T-helper 22 cell (primary cell): ENCODE data around the gene VSIG10L2.

ENCODE experiments used
- DNase-seq: peaks from one replicate; pipeline ENCODE4 v3.0.0-alpha.2; 2020; ENCODE audit warnings: low read depth

Gene VSIG10L2

GRCh38 chr11:125929445-125930075, 16.3 kb upstream of the VSIG10L2 start:
- no peak for DNase-seq

- DNase-seq: no peak
Measured at GRCh38 chr11:125930076-125930450, 15.8 kb upstream of the VSIG10L2 start.

- no peak for DNase-seq
Measured at GRCh38 chr11:125931116-125931515, 14.7 kb upstream of the VSIG10L2 start.

GRCh38 chr11:125931668-125932067, 14.2 kb upstream of the VSIG10L2 start:
- no peak for DNase-seq

GRCh38 chr11:125932301-125932700, 13.5 kb upstream of the VSIG10L2 start:
- no peak for DNase-seq

- no peak for DNase-seq
Measured at GRCh38 chr11:125933030-125933813, 12.6 kb upstream of the VSIG10L2 start.

- DNase-seq: no peak
Measured at GRCh38 chr11:125934473-125934872, 11.4 kb upstream of the VSIG10L2 start.

- no peak for DNase-seq
Measured at GRCh38 chr11:125935056-125935455, 10.8 kb upstream of the VSIG10L2 start.

- DNase-seq: no peak
Measured at GRCh38 chr11:125935618-125936199, 10.1 kb upstream of the VSIG10L2 start.

- no peak for DNase-seq
Measured at GRCh38 chr11:125938418-125938817, 7.4 kb upstream of the VSIG10L2 start.

- DNase-seq: no peak
Measured at GRCh38 chr11:125939081-125939521, 6.7 kb upstream of the VSIG10L2 start.

GRCh38 chr11:125940145-125940544, 5.7 kb upstream of the VSIG10L2 start:
- no peak for DNase-seq

GRCh38 chr11:125941267-125941618, 4.6 kb upstream of the VSIG10L2 start:
- DNase-seq: no peak

GRCh38 chr11:125941619-125942611, 3.9 kb upstream of the VSIG10L2 start:
- DNase-seq: no peak

GRCh38 chr11:125942771-125943428, 2.9 kb upstream of the VSIG10L2 start:
- DNase-seq: no peak

- no peak for DNase-seq
Measured at GRCh38 chr11:125943661-125944349, 2.0 kb upstream of the VSIG10L2 start.

- DNase-seq: no peak
Measured at GRCh38 chr11:125944350-125945010, 1.4 kb upstream of the VSIG10L2 start.

GRCh38 chr11:125945011-125945796, 640 bp upstream of the VSIG10L2 start:
- no peak for DNase-seq

GRCh38 chr11:125946712-125947418, 1.0 kb downstream of the VSIG10L2 start:
- no peak for DNase-seq
